Rectal smooth muscle tissue (tissue), 1 donor: Measurements from ENCODE around the gene TTLL8.

Experiments used
- H3K27ac ChIP-seq: one replicate; pipeline ENCODE4 v1.7.0; 2013; ENCODE audit warnings: low read depth, low read length, inconsistent platforms
- H3K27me3 ChIP-seq: one replicate; pipeline ENCODE4 v1.7.0; 2013; ENCODE audit warnings: low read length; ENCODE audit not compliant: control insufficient read depth, insufficient read depth
- H3K36me3 ChIP-seq: one replicate; pipeline ENCODE4 v1.7.0; 2013; ENCODE audit warnings: low read length; ENCODE audit not compliant: control insufficient read depth, insufficient read depth
- H3K4me1 ChIP-seq: one replicate; pipeline ENCODE4 v1.7.0; 2013; ENCODE audit warnings: low read length; ENCODE audit not compliant: control insufficient read depth, insufficient read depth
- H3K4me3 ChIP-seq: one replicate; pipeline ENCODE4 v1.7.0; 2013; ENCODE audit warnings: low read length
- H3K9ac ChIP-seq: one replicate; pipeline ENCODE4 v1.7.0; 2013; ENCODE audit warnings: low read length

Gene TTLL8

GRCh38 chr22:50030297-50031188 is 27.6 kb downstream of the TTLL8 start:
- no peak overlapping the region for H3K4me3 ChIP-seq
- H3K36me3 ChIP-seq = no peaks in the 10 kb centered on the region
- H3K27me3 ChIP-seq = peaks cover 6% of the 10 kb centered on the region
- H3K4me1 ChIP-seq = no peaks in the 10 kb centered on the region
- H3K27ac ChIP-seq = no peak overlapping the region
- no peak overlapping the region for H3K9ac ChIP-seq

- Histone ChIP-seq H3K4me3 (no peak overlapping the region), H3K27me3 (peaks cover 4% of the 10 kb centered on the region), H3K4me1 (no peaks in the 10 kb centered on the region), H3K36me3 (no peaks in the 10 kb centered on the region), H3K27ac (no peak overlapping the region), H3K9ac (no peak overlapping the region)
Measured at GRCh38 chr22:50027639-50028537, 30.2 kb downstream of the TTLL8 start.

- peaks cover 4% of the 10 kb centered on the region for H3K27me3 ChIP-seq
- no peak overlapping the region for H3K27ac ChIP-seq
- no peaks in the 10 kb centered on the region for H3K36me3 ChIP-seq
- no peak overlapping the region for H3K4me3 ChIP-seq
- H3K9ac ChIP-seq = no peak overlapping the region
- no peaks in the 10 kb centered on the region for H3K4me1 ChIP-seq
Measured at GRCh38 chr22:50025993-50026392, 32.1 kb downstream of the TTLL8 start.

- Histone ChIP-seq H3K9ac (no peak overlapping the region), H3K27me3 (peaks cover 3% of the 10 kb centered on the region), H3K27ac (no peak overlapping the region), H3K4me3 (no peak overlapping the region), H3K36me3 (no peaks in the 10 kb centered on the region), H3K4me1 (no peaks in the 10 kb centered on the region)
Measured at GRCh38 chr22:50022171-50022819, 35.8 kb downstream of the TTLL8 start.

- Histone ChIP-seq H3K27me3 (peaks cover 3% of the 10 kb centered on the region), H3K36me3 (no peaks in the 10 kb centered on the region), H3K27ac (no peak overlapping the region), H3K9ac (no peak overlapping the region), H3K4me1 (no peaks in the 10 kb centered on the region), H3K4me3 (no peak overlapping the region)
Measured at GRCh38 chr22:50020606-50021005, 37.5 kb downstream of the TTLL8 start.

GRCh38 chr22:50019316-50019715 is 38.8 kb downstream of the TTLL8 start:
- Histone ChIP-seq H3K27me3 (peaks cover 11% of the 10 kb centered on the region), H3K9ac (no peak overlapping the region), H3K27ac (no peak overlapping the region), H3K4me3 (no peak overlapping the region), H3K4me1 (no peaks in the 10 kb centered on the region), H3K36me3 (no peaks in the 10 kb centered on the region)

GRCh38 chr22:50018608-50019285 is 39.4 kb downstream of the TTLL8 start:
- no peak overlapping the region for H3K27ac ChIP-seq
- no peak overlapping the region for H3K4me3 ChIP-seq
- peaks cover 17% of the 10 kb centered on the region for H3K27me3 ChIP-seq
- H3K4me1 ChIP-seq = no peaks in the 10 kb centered on the region
- H3K9ac ChIP-seq = no peak overlapping the region
- no peaks in the 10 kb centered on the region for H3K36me3 ChIP-seq

- H3K9ac ChIP-seq = no peak overlapping the region
- no peak overlapping the region for H3K4me3 ChIP-seq
- H3K27ac ChIP-seq = no peak overlapping the region
- H3K36me3 ChIP-seq = no peaks in the 10 kb centered on the region
- no peaks in the 10 kb centered on the region for H3K4me1 ChIP-seq
- H3K27me3 ChIP-seq = peaks cover 17% of the 10 kb centered on the region
Measured at GRCh38 chr22:50017701-50018224, 40.3 kb downstream of the TTLL8 start.

GRCh38 chr22:50016988-50017700 is 41.0 kb downstream of the TTLL8 start:
- Histone ChIP-seq H3K27me3 (peaks cover 17% of the 10 kb centered on the region), H3K4me3 (no peak overlapping the region), H3K36me3 (no peaks in the 10 kb centered on the region), H3K27ac (no peak overlapping the region), H3K9ac (no peak overlapping the region), H3K4me1 (no peaks in the 10 kb centered on the region)

- no peak overlapping the region for H3K27ac ChIP-seq
- no peaks in the 10 kb centered on the region for H3K4me1 ChIP-seq
- H3K27me3 ChIP-seq = peaks cover 23% of the 10 kb centered on the region
- H3K4me3 ChIP-seq = no peak overlapping the region
- no peaks in the 10 kb centered on the region for H3K36me3 ChIP-seq
- H3K9ac ChIP-seq = no peak overlapping the region
Measured at GRCh38 chr22:50016308-50016987, 41.6 kb downstream of the TTLL8 start.
